Right hindlimb (tissue), 1 donor: ENCODE data around the gene CCDC61.

Experiments
- DNase-seq: peaks from one replicate; pipeline ENCODE4 v3.0.0-alpha.2; 2018

CCDC61 gene

DNA sequence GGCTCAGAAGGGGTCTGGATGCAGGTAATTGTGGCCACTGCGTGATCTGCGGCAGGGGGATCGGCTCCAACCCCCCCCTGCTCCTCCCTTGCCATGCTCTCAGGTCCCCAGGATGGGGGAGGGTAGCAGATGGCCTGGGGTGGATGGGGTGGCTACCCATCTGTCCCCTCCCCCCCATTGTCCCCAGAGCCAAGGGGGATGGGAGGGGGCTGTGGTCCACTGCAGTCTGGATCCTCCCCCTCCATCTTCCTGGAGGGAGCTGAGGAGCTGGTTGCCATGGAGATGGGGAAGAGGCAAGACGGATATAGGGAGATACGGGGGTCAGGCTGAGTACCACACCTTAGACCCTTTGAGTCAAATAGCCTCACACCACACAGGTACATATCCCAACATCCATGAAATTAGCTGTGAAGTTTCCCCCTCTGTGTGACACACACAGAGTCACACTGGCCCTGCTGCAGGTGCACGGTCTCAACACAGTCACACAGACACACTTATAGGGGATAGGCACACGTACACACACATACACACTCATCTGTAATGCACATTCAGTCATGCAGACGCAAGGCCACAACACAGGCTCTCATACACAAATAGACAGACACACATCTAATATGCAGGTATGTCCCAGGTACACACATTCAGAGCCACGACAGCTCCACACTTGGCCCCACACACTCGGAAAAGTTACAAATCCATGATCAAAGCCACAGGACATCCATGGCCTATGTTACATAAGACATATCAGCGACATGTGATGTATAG, 19.8 kb upstream of the CCDC61 start:
- DNase-seq, result no peak

DNA sequence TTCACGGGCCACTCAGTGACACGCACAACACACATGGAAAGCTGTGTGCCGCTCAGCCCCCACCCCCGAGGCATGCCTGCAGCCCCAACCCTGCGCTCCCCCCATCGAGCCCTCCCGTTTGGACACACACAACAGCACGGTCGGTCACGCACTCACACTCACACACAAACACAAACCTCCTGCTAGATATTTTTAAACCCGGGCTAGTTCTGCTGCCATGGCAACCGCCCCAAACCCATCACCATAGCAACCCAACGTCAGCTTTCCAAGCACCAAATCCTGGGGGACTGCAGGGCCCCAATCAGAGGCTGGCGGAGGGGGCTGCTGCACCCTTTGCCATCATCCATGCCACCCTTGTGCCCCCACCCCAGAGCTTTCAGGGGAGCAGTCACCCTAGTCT, 19.1 kb upstream of the CCDC61 start:
- DNase-seq, result peak; percentile 28

DNA sequence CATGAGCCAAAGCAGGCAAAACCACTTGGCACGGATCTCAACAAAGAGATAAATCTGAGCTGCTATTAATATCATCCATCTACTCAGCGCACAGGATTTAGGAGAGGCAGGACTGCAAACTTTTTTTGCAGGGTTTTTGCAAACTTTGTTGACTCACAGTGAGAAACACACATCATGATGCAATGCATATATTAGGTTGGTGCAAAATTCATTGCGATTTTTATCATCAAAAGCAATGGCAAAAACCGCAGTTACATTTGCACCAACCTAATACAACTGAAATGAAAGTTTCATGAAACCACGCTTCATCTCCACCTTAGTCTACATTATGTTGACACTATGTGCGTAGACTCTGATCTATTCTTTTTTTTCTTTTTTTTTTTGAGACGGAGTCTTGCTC, 17.1 kb upstream of the CCDC61 start:
- DNase-seq, result no peak

DNA sequence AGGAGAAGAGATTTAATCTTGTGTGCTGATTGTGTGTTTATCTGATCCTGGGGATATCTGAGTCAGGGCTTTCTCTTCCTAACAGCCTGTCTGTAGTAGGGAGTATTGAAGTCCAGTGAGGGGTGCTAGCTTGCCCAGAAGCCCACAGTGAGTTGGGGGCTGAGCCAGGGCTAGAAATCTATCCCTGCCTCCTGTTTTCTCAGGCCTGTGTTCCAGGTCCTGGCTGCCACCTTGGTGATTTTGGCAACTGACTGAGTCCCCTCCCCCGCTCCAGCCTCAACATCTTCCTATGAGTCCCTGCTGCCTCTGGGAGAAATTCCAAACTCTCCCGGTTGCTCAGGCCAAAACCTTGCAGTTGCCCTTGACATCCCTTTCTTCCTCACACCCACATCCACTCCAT, 13.9 kb upstream of the CCDC61 start:
- no peak for DNase-seq

DNA sequence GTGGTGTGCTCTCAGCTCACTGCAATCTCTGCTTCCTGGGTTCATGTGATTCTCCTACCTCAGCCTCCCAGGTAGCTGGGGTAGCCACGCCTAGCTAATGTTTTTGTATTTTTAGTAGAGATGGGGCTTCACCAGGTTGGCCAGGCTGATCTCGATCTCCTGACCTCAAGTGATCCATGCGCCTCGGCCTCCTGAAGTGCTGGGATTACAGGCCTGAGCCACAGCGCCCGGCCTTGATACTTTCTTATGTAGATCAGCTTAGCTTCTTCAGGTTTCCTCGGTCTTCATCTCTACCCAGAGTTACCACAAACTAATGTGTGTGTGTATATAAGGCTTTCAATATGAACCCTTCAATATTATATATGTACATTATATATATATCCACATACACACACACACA, 9.9 kb upstream of the CCDC61 start:
- DNase-seq, result no peak

DNA sequence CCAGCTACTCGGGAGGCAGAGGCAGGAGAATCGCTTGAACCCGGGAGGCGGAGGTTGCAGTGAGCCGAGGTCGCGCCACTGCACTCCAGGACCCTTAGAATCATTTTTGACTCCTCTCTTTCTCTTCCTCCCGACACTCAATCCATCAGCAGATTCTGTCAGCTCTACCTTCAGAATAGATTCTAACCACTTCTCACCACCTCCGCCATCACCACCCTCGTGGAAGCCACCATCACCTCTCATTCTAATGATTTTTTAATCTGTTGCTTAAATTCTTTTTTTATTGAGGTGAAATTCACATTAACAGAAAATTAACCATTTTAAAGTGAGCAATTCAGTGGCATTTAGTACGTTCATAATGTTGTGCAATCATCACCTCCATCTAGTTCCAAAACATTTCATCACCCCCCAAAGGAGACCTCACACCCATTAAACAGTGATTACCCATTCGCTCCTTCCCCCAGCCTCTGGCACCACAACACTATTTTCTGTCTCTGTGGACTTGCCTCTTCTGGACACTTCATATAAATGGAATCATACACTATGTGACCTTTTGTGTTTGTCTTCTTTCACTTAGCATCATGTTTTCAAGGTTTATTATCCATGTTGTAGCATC, 5.0 kb upstream of the CCDC61 start:
- DNase-seq, result no peak

DNA sequence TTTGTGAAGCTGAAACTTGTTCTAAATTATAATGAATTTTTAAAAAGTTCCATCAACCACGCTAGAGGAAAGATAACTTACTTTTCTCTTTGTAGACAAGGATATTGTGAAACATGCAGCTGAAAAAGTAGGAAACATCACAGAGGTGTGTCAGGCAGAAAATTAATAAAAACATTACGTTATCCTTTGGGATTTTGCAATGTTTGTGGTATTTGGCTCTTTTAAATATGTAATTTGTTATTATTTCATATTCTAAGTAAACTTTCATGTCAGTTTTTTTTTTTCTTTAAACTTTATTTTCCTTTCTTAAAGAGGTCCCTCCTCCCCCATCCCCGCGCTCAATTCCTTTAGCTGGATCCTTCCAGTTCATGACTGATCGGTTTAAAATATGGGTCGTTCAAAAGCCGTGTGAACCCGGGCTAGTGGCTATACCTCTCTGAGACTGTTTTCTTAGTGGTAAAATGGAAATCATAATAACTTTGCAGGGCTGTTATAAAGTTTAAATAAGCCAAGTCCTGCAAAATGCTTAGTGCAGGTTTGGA, 740 bp upstream of the CCDC61 start:
- DNase-seq, result no peak

DNA sequence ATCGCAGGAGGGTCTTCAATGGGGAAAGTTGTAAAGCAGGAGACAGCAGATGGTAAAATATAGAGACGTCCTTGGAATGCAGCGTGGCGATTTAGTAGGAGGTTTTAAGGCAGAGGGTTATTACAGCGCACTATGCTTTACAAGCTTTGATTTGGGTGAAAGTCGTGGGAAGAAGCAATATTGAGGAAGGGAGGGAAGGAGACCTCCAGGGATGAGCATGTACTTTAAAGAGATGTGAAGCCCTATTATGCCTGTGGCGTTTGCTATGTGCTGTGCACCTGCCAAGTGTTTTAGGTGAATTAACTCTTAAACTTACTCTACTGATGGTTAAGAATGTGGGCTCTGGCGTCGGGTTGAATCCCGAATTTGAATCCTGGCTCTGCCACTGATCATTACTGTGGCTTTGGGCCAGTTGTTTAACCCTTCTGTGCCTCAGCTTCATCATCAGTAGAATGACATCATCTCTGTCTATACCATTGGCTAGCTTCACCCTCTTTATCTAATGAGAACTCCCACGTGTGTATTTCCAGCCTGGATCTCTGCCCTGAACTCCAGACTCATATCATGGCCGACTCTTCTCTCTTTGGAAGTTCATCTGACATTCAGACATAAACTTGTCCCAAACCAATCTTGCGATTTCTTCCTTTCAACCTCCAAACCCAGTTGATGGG, 583 bp downstream of the CCDC61 start:
- no peak for DNase-seq

DNA sequence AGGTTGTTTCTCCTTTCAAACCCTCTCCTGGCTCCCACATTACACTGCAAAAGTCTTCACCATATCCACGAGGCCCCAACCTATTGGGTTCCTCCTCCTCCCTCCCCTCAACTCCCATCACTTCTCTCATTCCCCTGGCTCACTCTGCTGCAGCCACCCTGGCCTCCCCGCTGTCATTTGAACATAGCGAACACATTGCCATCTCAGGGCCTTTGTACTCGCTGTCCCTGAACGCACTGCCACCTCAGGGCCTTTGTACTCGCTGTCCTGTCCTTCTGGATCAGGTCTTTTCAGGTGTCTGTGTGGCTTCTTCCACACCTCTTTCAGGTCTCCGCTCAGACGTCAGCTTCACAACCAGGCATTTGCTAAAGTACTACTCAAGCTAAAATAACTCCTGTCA, 1.7 kb downstream of the CCDC61 start:
- no peak for DNase-seq

DNA sequence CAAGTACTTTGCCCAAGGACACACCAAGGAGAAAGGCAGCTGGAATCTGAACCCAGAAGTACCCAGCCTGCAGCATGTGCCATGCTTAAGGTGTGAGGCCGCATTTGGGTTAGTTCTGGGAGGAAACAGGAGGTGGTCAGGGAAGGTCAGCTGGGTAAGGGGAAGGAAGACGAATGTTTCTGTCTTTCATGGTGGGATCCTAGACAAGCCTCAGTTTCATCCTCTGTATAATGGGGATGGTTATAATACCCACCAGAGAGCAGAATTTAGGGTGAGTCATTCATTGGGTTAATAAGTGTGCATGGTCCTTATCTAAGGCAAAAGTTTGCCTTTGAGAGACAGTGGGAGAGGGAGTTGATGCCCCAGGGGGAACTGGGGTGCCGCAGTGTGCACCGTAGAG, 3.6 kb downstream of the CCDC61 start:
- DNase-seq, result no peak

DNA sequence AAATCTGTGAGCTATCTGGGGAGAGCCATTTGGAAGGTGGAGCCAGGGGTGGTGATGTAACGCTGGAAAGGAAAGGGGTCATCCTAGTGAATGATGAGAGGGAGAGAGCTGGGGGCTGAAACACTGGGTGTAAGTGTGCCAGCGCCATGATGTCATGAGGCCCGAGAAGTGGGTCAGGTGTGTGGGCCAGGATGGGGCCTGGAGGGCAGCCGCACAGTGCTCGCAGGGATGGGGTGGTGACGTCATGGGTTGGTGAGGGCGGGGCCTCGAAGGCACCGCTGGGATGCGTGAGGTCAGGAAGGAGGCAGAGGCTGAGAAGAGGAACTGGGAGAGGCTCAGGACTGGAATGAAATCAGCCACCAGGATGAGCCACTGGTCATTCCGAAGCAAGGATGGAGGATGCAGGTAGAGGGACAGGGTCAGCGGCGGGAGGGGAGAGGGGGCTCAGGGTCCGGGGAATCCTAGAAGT, 4.4 kb downstream of the CCDC61 start:
- DNase-seq, result peak; percentile 38

DNA sequence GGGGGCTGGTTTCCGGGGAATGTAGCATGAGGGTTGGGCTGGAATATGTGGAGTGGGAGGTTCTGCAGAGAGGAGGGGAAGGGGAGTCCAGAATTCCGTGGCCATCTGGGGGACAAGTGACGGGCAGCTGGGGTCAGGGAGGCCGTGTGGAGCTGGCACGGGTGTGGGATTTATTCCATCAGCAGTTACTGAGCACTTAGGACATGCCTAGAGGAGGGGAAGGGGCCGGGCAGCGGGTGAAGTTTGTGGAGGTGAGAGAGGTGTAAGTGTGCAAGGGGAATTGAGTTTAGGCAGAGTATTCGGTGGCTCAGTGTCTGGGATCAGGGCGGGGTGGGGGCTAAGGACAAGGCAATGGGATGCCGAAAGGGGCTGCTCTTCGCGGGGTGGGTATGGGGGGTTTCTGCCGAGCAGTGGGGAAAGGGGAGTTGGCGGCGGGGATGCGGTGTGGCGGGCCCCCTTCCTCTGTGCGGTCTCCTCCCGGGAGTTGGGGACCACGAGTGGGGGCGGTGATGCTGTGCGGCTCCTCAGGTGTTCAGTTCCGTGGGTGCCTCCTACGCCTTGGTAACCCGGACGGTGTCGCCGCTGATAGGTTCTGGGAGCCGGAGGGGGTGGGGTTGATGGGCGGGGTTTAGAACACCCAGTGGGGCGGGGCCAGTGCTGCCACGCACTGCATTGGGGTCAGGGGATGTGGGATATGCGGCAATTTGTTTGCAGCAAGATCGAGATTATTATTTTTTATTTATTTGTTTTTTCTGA, 5.4 kb downstream of the CCDC61 start:
- DNase-seq, result peak; percentile 44

DNA sequence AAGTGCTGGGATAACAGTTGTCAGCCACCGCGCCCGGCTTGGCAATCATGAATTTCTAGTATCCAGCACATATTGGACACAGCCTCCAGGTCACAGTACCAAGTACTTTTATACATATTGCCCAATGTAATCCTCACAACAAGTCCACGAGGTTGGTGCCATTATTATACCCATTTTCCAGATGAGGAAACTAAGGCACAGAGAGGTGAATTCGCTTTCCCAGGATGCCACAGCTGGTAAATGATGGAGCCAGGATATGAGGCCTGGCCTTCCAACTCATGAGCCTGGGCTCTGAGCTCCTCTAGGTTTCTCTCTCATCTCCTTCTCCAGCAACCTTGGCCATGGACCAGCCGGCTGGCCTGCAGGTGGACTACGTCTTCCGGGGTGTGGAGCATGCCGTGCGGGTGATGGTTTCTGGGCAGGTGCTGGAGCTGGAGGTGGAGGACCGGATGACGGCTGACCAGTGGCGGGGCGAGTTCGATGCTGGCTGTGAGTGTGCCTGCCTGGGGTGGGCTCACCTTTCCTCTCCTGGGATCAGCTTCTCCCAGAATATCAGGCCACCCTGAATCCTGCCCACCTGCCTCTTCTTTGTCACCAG, 7.5 kb downstream of the CCDC61 start:
- DNase-seq, result no peak

DNA sequence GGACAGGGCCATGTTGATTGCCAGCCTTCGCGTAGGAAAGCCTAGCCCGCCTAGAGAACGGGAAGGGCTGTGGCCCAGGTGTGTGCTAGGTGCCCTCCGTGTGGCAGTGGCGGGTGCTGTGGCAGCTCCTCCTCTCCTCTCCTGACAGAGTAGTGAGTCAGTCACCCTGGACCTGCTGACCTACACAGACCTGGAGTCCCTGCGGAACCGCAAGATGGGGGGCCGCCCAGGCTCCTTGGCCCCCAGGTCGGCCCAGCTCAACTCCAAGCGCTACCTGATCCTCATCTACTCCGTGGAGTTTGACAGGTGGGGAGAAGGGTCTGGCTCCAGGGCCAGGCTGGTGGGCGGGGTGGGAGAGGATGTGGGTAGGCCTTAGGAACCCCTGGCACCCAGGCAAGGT, 11.1 kb downstream of the CCDC61 start:
- DNase-seq, result no peak

DNA sequence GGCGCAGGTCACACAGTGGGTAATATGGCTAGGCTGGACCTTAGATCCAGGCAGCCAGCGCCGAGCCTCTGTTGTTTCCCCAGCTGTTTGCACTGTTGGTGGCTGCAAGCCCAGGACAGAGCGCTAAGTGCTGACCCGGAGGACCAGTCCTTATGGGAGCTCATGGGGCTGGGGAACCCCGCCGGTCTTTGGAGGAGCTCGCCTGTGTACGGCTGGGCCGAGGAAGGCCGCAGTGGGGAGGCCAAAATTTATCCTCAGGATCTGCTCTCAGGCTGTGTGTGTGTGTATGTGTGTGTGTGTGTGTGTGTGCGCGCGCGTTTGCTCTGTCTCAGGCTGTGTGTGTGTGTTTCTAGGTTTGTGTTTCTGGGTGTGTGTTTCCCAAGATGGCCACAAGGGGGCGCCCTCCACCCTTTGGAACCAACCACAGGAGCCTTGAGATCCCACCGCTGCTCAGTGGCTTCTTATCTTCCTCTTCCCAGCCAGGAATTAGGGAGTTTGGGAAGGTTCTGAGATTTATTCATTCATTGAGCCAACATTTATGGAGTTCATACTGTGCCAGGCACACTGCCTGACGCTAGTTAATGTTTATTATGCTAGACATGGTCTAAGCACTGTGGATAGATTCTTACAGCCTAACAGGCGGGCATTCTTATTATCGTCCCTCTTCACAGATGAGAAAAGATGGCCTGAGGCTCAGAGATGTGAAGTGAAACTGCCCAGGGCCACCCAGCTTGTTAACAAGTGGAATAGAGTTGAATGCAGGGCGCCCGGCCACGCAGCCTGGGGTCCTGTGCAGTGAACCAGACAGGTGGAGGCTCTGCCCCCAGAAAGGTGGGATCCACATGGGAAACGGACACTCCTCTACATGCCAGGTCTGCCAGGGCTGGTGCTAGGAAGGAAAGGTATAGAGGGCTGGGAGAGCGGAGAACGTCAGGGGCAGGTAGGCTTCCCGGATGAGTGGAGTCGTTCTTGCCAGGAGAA, 14.6 kb downstream of the CCDC61 start:
- peak; percentile 64 for DNase-seq

DNA sequence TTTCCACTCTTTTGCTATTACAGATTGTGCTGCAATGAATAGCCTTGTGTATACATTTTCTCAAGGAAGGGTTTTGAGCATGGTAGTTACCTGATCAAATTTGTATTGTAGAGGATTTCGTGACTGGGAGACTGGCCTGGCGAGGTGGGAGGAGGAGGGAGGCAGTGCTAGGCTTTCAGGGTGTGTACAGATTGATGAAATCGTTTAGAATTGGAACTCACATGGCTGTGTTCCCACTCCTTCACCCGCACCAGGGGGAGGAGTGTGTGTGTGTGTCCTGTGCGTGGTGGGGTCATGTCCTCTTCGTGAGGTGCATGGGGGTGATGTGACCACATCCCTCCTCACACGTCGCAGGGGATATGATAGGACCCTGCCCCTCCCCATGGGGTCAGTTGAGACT, 19.3 kb downstream of the CCDC61 start:
- no peak for DNase-seq

DNA sequence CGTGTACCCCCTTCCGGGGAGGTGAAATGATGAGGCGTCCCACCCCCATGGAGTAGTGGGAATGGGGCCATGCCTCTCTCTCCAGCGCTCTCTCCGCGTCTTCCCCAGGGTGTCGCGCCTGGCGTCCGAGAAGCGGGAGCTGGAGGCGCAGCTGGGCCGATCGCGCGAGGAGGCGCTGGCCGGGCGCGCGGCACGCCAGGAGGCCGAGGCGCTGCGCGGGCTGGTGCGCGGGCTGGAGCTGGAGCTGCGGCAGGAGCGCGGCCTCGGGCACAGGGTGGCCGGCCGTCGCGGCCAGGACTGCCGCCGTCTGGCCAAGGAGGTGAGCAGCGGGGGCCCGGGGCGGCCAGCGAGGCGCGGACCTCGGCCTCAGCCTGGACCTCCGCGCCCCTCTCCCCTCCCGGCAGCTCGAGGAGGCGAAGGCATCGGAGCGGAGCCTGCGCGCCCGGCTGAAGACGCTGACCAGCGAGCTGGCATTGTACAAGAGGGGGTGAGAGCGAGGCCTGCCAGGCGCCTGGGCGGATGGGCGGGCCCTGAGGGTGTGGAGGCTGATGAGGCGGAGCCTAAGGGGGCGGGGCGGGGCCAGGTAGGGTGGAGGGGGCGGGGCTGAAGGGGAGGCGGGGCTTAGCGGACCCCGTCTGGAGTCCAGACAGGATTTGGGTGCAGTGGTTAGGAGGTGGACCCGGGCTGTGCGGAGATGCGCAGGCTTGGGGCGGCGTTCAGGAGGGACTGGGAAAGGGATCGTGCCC, 19.8 kb downstream of the CCDC61 start:
- DNase-seq, result peak; percentile 53

DNA sequence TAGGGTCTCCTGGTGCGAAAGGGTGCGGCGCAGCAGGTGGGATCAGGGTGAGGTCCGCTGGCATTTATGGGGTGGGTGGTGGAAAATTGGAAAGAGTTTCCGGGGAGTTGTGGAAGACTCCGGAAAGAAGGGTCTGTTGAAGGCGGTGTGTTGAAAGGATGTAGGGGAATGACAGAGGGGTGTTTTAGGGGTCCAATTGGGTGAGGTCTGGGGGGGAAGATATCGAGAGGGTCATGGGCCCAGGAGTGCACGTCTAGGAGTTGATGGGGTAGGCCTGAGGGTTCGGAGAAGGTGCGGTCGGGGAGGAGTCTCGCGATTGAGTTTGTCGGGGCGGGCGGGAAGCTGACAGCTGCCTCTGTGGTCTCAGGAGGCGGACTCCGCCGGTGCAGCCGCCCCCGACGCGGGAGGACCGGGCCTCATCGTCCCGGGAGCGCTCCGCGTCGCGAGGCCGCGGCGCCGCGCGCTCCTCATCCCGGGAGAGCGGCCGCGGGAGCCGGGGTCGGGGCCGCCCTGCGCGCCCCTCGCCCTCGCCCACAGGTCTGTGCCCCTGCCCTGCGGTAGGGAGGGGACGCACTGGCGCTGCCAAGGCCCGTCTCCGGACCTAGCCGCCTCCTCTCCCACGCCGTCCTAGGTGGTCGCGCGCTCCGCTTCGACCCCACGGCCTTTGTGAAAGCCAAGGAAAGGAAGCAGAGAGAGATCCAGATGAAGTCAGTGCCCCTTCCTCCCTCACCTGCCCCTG, 20.6 kb downstream of the CCDC61 start:
- no peak for DNase-seq

DNA sequence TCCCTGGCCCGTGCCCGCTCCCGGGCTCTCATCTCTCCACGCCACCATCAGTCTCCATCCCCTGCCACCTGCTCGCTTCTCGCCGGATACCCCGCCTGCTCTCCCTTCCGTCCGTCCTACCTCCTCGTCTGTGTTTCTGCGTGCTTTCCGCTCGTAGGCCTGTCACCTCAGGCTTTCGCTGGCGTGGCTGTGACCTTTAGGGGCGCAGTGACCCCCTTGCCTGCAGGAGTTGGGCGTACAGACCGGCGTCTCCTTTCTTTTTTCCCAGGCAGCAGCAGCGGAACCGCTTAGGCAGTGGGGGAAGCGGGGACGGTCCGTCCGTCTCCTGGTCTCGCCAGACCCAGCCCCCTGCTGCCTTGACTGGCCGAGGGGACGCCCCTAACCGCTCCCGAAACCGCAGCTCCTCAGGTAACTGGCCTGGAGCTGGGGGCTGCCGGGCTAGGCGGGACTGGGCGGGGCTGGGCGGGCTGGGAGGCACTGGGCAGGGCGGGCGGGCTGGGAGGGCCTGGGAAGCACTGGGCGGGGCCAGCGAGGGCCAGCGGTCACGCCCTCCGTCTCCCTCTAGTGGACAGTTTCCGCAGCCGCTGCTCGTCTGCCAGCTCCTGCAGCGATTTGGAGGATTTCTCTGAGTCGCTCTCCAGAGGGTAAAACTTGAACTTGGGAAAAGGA, 21.3 kb downstream of the CCDC61 start:
- peak; percentile 89 for DNase-seq
